ENCODE results near the gene PEAK1. TPM values are rescaled to one million over a fixed set of nuclear protein-coding genes. Genes with fewer than 3 reads are reported as not detected.

PEAK1 gene
- total and polyA plus RNA-seq, 2 experiments from 2014 or later, result 7.8 to 34.1 TPM

GRCh38 chr15:77347197-77347596, 72.7 kb downstream of the PEAK1 start:
- TF ChIP-seq, protein P1, sequence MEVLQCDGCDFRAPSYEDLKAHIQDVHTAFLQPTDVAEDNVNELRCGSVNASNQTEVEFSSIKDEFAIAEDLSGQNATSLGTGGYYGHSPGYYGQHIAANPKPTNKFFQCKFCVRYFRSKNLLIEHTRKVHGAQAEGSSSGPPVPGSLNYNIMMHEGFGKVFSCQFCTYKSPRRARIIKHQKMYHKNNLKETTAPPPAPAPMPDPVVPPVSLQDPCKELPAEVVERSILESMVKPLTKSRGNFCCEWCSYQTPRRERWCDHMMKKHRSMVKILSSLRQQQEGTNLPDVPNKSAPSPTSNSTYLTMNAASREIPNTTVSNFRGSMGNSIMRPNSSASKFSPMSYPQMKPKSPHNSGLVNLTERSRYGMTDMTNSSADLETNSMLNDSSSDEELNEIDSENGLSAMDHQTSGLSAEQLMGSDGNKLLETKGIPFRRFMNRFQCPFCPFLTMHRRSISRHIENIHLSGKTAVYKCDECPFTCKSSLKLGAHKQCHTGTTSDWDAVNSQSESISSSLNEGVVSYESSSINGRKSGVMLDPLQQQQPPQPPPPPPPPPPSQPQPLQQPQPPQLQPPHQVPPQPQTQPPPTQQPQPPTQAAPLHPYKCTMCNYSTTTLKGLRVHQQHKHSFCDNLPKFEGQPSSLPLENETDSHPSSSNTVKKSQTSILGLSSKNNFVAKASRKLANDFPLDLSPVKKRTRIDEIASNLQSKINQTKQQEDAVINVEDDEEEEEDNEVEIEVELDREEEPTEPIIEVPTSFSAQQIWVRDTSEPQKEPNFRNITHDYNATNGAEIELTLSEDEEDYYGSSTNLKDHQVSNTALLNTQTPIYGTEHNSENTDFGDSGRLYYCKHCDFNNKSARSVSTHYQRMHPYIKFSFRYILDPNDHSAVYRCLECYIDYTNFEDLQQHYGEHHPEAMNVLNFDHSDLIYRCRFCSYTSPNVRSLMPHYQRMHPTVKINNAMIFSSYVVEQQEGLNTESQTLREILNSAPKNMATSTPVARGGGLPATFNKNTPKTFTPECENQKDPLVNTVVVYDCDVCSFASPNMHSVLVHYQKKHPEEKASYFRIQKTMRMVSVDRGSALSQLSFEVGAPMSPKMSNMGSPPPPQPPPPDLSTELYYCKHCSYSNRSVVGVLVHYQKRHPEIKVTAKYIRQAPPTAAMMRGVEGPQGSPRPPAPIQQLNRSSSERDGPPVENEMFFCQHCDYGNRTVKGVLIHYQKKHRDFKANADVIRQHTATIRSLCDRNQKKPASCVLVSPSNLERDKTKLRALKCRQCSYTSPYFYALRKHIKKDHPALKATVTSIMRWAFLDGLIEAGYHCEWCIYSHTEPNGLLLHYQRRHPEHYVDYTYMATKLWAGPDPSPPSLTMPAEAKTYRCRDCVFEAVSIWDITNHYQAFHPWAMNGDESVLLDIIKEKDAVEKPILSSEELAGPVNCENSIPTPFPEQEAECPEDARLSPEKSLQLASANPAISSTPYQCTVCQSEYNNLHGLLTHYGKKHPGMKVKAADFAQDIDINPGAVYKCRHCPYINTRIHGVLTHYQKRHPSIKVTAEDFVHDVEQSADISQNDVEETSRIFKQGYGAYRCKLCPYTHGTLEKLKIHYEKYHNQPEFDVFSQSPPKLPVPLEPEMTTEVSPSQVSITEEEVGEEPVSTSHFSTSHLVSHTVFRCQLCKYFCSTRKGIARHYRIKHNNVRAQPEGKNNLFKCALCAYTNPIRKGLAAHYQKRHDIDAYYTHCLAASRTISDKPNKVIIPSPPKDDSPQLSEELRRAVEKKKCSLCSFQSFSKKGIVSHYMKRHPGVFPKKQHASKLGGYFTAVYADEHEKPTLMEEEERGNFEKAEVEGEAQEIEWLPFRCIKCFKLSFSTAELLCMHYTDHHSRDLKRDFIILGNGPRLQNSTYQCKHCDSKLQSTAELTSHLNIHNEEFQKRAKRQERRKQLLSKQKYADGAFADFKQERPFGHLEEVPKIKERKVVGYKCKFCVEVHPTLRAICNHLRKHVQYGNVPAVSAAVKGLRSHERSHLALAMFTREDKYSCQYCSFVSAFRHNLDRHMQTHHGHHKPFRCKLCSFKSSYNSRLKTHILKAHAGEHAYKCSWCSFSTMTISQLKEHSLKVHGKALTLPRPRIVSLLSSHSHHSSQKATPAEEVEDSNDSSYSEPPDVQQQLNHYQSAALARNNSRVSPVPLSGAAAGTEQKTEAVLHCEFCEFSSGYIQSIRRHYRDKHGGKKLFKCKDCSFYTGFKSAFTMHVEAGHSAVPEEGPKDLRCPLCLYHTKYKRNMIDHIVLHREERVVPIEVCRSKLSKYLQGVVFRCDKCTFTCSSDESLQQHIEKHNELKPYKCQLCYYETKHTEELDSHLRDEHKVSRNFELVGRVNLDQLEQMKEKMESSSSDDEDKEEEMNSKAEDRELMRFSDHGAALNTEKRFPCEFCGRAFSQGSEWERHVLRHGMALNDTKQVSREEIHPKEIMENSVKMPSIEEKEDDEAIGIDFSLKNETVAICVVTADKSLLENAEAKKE (CRISPR knock-in tag; IDR thresholded peaks at IDR 0.05), result no peak
- TF ChIP-seq EZH2phosphoT487 (IDR thresholded peaks at IDR 0.05; ENCODE audit: unreplicated experiment) (no peak), CREB1 (CRISPR knock-in tag; IDR thresholded peaks at IDR 0.05; ENCODE audit: low read depth) (no peak), ETS1 (IDR thresholded peaks at IDR 0.05) (no peak), CTCF (conservative IDR thresholded peaks at IDR 0.05; ENCODE audit: low read depth in 2 of 2) (no peak), STAT1 (IDR thresholded peaks at IDR 0.05; ENCODE audit: unreplicated experiment) (no peak), ZNF331 (CRISPR knock-in tag; IDR thresholded peaks at IDR 0.05; ENCODE audit: low read depth) (no peak), POLR2AphosphoS5 (IDR thresholded peaks at IDR 0.05; ENCODE audit: low read depth) (no peak), NANOG (IDR thresholded peaks at IDR 0.05; ENCODE audit: borderline replicate concordance) (no peak), EZH2 (IDR thresholded peaks at IDR 0.05; ENCODE audit: low read depth, unreplicated experiment) (no peak), ZNF114 (CRISPR knock-in tag; IDR thresholded peaks at IDR 0.05) (no peak), JUNB (IDR thresholded peaks at IDR 0.05; ENCODE audit: unreplicated experiment) (no peak)
- TF ChIP-seq, protein P2, sequence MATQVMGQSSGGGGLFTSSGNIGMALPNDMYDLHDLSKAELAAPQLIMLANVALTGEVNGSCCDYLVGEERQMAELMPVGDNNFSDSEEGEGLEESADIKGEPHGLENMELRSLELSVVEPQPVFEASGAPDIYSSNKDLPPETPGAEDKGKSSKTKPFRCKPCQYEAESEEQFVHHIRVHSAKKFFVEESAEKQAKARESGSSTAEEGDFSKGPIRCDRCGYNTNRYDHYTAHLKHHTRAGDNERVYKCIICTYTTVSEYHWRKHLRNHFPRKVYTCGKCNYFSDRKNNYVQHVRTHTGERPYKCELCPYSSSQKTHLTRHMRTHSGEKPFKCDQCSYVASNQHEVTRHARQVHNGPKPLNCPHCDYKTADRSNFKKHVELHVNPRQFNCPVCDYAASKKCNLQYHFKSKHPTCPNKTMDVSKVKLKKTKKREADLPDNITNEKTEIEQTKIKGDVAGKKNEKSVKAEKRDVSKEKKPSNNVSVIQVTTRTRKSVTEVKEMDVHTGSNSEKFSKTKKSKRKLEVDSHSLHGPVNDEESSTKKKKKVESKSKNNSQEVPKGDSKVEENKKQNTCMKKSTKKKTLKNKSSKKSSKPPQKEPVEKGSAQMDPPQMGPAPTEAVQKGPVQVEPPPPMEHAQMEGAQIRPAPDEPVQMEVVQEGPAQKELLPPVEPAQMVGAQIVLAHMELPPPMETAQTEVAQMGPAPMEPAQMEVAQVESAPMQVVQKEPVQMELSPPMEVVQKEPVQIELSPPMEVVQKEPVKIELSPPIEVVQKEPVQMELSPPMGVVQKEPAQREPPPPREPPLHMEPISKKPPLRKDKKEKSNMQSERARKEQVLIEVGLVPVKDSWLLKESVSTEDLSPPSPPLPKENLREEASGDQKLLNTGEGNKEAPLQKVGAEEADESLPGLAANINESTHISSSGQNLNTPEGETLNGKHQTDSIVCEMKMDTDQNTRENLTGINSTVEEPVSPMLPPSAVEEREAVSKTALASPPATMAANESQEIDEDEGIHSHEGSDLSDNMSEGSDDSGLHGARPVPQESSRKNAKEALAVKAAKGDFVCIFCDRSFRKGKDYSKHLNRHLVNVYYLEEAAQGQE (IDR thresholded peaks at IDR 0.05; ENCODE audit: unreplicated experiment), result no peak
- Histone ChIP-seq H3K4me1 (ENCODE audit: insufficient read depth) (peaks cover 20% of the 10 kb centered on the region), H3K79me2 (replicated peaks; ENCODE audit: insufficient read depth) (0 out of 2 replicates have a peak, but pooled peaks cover 17% of the 10 kb centered on the region), H3K27ac (ENCODE audit: low read depth) (no peak overlapping the region), H2AFZ (no peak overlapping the region), H3K9me2 (ENCODE audit: insufficient read depth) (no peaks in the 10 kb centered on the region), H3K4me3 (no peak overlapping the region), H3K27me3 (ENCODE audit: insufficient read depth) (no peaks in the 10 kb centered on the region), H3F3A (replicated peaks; ENCODE audit: low read depth) (no peaks in the 10 kb centered on the region), H4K20me1 (replicated peaks; ENCODE audit: insufficient read depth) (no peaks in the 10 kb centered on the region), H3K36me3 (ENCODE audit: insufficient read depth) (no peaks in the 10 kb centered on the region), H3K4me2 (no peak overlapping the region)
- H3K27ac Mint-ChIP-seq, result no peak overlapping the region
- H3K4me3 Mint-ChIP-seq, result no peak overlapping the region
- DNase-seq (ENCODE audit: low spot score), result no peak
- peaks cover 15% of the 10 kb centered on the region for H3K4me1 Mint-ChIP-seq
- no peak for ATAC-seq
- H3K9me3 Mint-ChIP-seq, result peaks cover 1% of the 10 kb centered on the region
- peaks cover 27% of the 10 kb centered on the region; the same call in 2 of the 3 replicates for H3K36me3 Mint-ChIP-seq (ENCODE audit: low read depth)
- H3K27me3 Mint-ChIP-seq (ENCODE audit: insufficient read depth, low read depth, poor library complexity), result peaks cover 4% of the 10 kb centered on the region
